ENCODE results near the gene CUL4A.

The CUL4A gene

GRCh38 chr13:113208421-113209335 is 735 bp upstream of the CUL4A start, which contains the start of gene PCID2:
Gene PCID2, minus strand, starts transcription at chr13:113208669. Its CDS starts 35 bp downstream, at chr13:113208634.
- ATAC-seq (peak; percentile 78), DNase-seq (peak; percentile 91)
- no peaks in the 10 kb centered on the region for H3K27me3 Mint-ChIP-seq
- peak within 1 kb of the TSS; percentile 83 for H3K27ac Mint-ChIP-seq
- H3K4me1 Mint-ChIP-seq = peaks cover 53% of the 10 kb centered on the region
- no peaks in the 10 kb centered on the region for H3K9me3 Mint-ChIP-seq
- H3K4me3 Mint-ChIP-seq = peak within 1 kb of the TSS; percentile 95
- peaks cover 47% of the 10 kb centered on the region for H3K36me3 Mint-ChIP-seq (ENCODE audit: low read depth)

GRCh38 chr13:113209759-113210421 is 477 bp downstream of the CUL4A start:
- H3K27ac Mint-ChIP-seq = peak overlapping the region; percentile 86
- H3K27me3 Mint-ChIP-seq = no peaks in the 10 kb centered on the region
- peaks cover 47% of the 10 kb centered on the region for H3K36me3 Mint-ChIP-seq (ENCODE audit: low read depth)
- ATAC-seq (peak; percentile 57), DNase-seq (peak; percentile 77)
- no peaks in the 10 kb centered on the region for H3K9me3 Mint-ChIP-seq
- H3K4me1 Mint-ChIP-seq = peaks cover 42% of the 10 kb centered on the region
- peak overlapping the region; percentile 86 for H3K4me3 Mint-ChIP-seq

GRCh38 chr13:113210833-113211232 is 1.4 kb downstream of the CUL4A start:
- Mint-ChIP-seq H3K4me3 (peak overlapping the region; percentile 86), H3K27ac (peak overlapping the region; percentile 86), H3K4me1 (peaks cover 33% of the 10 kb centered on the region), H3K36me3 (ENCODE audit: low read depth) (peaks cover 40% of the 10 kb centered on the region), H3K27me3 (no peaks in the 10 kb centered on the region), H3K9me3 (no peaks in the 10 kb centered on the region)
- DNase-seq (no peak), ATAC-seq (no peak)

- Mint-ChIP-seq H3K27me3 (no peaks in the 10 kb centered on the region), H3K4me1 (peaks cover 23% of the 10 kb centered on the region)
- peak; percentile 20 for DNase-seq
Measured at GRCh38 chr13:113211774-113212173, 2.4 kb downstream of the CUL4A start.

GRCh38 chr13:113216254-113217048 is 7.0 kb downstream of the CUL4A start:
- Mint-ChIP-seq H3K9me3 (no peaks in the 10 kb centered on the region), H3K27me3 (no peaks in the 10 kb centered on the region), H3K4me1 (peaks cover 5% of the 10 kb centered on the region), H3K36me3 (ENCODE audit: low read depth) (peaks cover 22% of the 10 kb centered on the region), H3K27ac (no peak overlapping the region), H3K4me3 (no peak overlapping the region)
- DNase-seq = no peak
- peak; percentile 18 for ATAC-seq

More at GRCh38 chr13:113211774-113212173, 2.4 kb downstream of the CUL4A start:
- Mint-ChIP-seq H3K27ac (peak overlapping the region; percentile 64), H3K4me3 (peak overlapping the region; percentile 86), H3K9me3 (no peaks in the 10 kb centered on the region), H3K36me3 (ENCODE audit: low read depth) (peaks cover 32% of the 10 kb centered on the region)
- no peak for ATAC-seq

GRCh38 chr13:113218586-113218985 is 9.2 kb downstream of the CUL4A start:
- H3K4me3 Mint-ChIP-seq = no peak overlapping the region
- H3K27me3 Mint-ChIP-seq = no peaks in the 10 kb centered on the region
- peaks cover 12% of the 10 kb centered on the region for H3K4me1 Mint-ChIP-seq
- ATAC-seq = no peak
- peaks cover 28% of the 10 kb centered on the region for H3K36me3 Mint-ChIP-seq (ENCODE audit: low read depth)
- H3K9me3 Mint-ChIP-seq = no peaks in the 10 kb centered on the region
- no peak for DNase-seq
- H3K27ac Mint-ChIP-seq = no peak overlapping the region

GRCh38 chr13:113219256-113219940 is 10.0 kb downstream of the CUL4A start:
- Mint-ChIP-seq H3K4me1 (peaks cover 12% of the 10 kb centered on the region), H3K4me3 (no peak overlapping the region), H3K36me3 (ENCODE audit: low read depth) (peaks cover 32% of the 10 kb centered on the region), H3K9me3 (no peaks in the 10 kb centered on the region), H3K27ac (no peak overlapping the region), H3K27me3 (no peaks in the 10 kb centered on the region)
- ATAC-seq (no peak), DNase-seq (no peak)

GRCh38 chr13:113220141-113220598 is 10.8 kb downstream of the CUL4A start:
- Mint-ChIP-seq H3K27ac (no peak overlapping the region), H3K27me3 (no peaks in the 10 kb centered on the region), H3K9me3 (no peaks in the 10 kb centered on the region), H3K4me1 (peaks cover 12% of the 10 kb centered on the region), H3K4me3 (no peak overlapping the region), H3K36me3 (ENCODE audit: low read depth) (peaks cover 39% of the 10 kb centered on the region)
- ATAC-seq (no peak), DNase-seq (no peak)

- Mint-ChIP-seq H3K9me3 (no peaks in the 10 kb centered on the region), H3K27me3 (no peaks in the 10 kb centered on the region), H3K4me1 (peaks cover 12% of the 10 kb centered on the region), H3K27ac (no peak overlapping the region), H3K36me3 (ENCODE audit: low read depth) (peaks cover 41% of the 10 kb centered on the region), H3K4me3 (no peak overlapping the region)
- peak; percentile 16 for DNase-seq
- no peak for ATAC-seq
Measured at GRCh38 chr13:113220877-113221276, 11.5 kb downstream of the CUL4A start.

GRCh38 chr13:113223070-113223469 is 13.7 kb downstream of the CUL4A start:
- Mint-ChIP-seq H3K4me3 (no peak overlapping the region), H3K27ac (no peak overlapping the region), H3K36me3 (ENCODE audit: low read depth) (peaks cover 44% of the 10 kb centered on the region), H3K4me1 (peaks cover 12% of the 10 kb centered on the region), H3K9me3 (no peaks in the 10 kb centered on the region), H3K27me3 (no peaks in the 10 kb centered on the region)
- ATAC-seq = no peak
- no peak for DNase-seq

GRCh38 chr13:113224486-113224885 is 15.1 kb downstream of the CUL4A start:
- ATAC-seq (no peak), DNase-seq (no peak)
- H3K27me3 Mint-ChIP-seq = no peaks in the 10 kb centered on the region
- no peak overlapping the region for H3K27ac Mint-ChIP-seq
- H3K4me1 Mint-ChIP-seq = peaks cover 12% of the 10 kb centered on the region
- H3K36me3 Mint-ChIP-seq (ENCODE audit: low read depth) = peaks cover 54% of the 10 kb centered on the region
- H3K9me3 Mint-ChIP-seq = no peaks in the 10 kb centered on the region
- no peak overlapping the region for H3K4me3 Mint-ChIP-seq

- H3K36me3 Mint-ChIP-seq (ENCODE audit: low read depth) = peaks cover 56% of the 10 kb centered on the region
Measured at GRCh38 chr13:113225515-113225914, 16.1 kb downstream of the CUL4A start.

GRCh38 chr13:113226873-113227450 is 17.5 kb downstream of the CUL4A start:
- peaks cover 7% of the 10 kb centered on the region for H3K4me1 Mint-ChIP-seq
- H3K27me3 Mint-ChIP-seq = no peaks in the 10 kb centered on the region

More at GRCh38 chr13:113225515-113225914, 16.1 kb downstream of the CUL4A start:
- H3K27ac Mint-ChIP-seq = no peak overlapping the region
- DNase-seq (no peak), ATAC-seq (no peak)
- H3K9me3 Mint-ChIP-seq = no peaks in the 10 kb centered on the region
- H3K27me3 Mint-ChIP-seq = no peaks in the 10 kb centered on the region
- no peak overlapping the region for H3K4me3 Mint-ChIP-seq
- peaks cover 7% of the 10 kb centered on the region for H3K4me1 Mint-ChIP-seq

More at GRCh38 chr13:113226873-113227450, 17.5 kb downstream of the CUL4A start:
- Mint-ChIP-seq H3K36me3 (ENCODE audit: low read depth) (peaks cover 55% of the 10 kb centered on the region), H3K27ac (no peak overlapping the region), H3K9me3 (no peaks in the 10 kb centered on the region), H3K4me3 (no peak overlapping the region)
- ATAC-seq = no peak
- no peak for DNase-seq

Data from activated naive CD8-positive, alpha-beta T cell treated with anti-CD3 and anti-CD28 coated beads, Interleukin-2, amount 50 U/mL, for 24 hours (primary cell).